Measurements from ENCODE around the gene OR6N1. TPM values are rescaled to one million over a fixed set of nuclear protein-coding genes. Genes with fewer than 3 reads are reported as not detected.

The OR6N1 gene, protein sequence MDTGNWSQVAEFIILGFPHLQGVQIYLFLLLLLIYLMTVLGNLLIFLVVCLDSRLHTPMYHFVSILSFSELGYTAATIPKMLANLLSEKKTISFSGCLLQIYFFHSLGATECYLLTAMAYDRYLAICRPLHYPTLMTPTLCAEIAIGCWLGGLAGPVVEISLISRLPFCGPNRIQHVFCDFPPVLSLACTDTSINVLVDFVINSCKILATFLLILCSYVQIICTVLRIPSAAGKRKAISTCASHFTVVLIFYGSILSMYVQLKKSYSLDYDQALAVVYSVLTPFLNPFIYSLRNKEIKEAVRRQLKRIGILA
- polyA plus RNA-seq (2013, experiment 1 of 2; ENCODE audit: insufficient read length), result not detected
- not detected for polyA plus RNA-seq (2013, experiment 2 of 2; ENCODE audit: insufficient read length)

DNA sequence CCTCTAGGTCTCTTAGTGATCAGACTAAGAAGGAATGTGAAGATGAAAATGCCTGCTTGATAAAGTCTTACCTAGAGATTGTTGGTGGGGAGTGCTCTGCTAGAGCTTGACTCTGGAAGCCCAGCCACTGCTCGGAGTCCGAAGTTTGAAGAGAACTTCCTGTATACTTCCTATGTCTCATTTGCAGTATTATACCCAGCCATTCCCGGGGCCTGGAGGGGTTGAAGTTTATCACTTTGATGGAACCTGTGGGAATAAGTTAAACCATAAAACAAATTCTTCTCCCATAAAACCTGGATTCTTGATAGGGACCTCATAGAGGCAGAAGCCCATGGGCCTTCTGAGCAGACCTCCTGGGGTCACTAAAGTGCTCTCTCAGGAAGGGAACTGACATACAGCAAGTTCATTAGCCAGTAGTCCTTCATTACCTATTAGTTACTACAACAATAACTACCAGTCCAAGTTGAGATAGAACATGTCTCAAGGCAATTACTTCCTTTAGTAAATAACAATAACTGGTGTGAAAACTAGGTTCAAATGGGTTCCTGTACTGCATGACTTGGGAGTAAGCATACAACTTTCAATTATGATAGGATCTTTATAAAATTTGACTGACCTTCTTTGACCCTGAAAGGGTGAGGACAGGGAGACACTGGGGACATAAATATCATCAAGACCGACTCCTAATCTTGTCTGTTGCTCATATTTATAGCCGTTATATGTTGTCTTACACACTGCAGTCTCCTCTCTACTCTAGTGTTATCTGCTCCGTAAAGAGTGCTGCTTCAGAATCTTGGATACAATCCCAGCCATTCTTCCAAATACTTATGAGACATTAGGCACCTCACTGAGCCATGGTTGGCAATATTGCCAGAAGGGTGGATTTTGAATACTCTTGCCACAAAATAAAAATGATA, at the start of gene OR6N1:
Gene OR6N1, minus strand, starts transcription at position 246 of the 917 bp plus-strand sequence. CDS start 5,513 bp downstream, outside the sequence.
- DNase-seq, result no peak

- DNase-seq, result no peak
Observed at GRCh38 chr1:158821723-158822122, 49.7 kb upstream of the OR6N1 start.

- DNase-seq, result no peak
Observed at GRCh38 chr1:158819461-158820443, 47.8 kb upstream of the OR6N1 start.

- no peak for DNase-seq
Observed at GRCh38 chr1:158818975-158819431, 47.0 kb upstream of the OR6N1 start.

DNA sequence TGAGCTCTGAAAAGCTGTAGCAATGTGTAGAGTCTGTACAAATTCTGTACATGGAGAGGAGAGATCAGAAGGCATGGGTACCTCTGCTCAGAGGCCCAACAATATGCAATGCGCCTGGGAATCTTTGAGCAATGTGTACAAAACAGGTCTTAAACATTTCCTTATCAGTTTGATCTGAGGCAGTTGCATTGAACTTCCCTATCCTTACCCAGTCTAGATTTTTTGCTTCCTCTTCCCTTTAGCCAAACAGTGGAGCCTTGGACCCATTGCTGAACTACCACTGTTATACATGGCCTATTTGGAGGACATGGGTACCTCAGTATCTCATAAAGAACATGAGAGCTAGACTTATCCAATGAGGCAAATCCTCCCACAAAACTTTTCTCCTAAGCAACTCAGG, 46.6 kb upstream of the OR6N1 start:
- no peak for DNase-seq

DNA sequence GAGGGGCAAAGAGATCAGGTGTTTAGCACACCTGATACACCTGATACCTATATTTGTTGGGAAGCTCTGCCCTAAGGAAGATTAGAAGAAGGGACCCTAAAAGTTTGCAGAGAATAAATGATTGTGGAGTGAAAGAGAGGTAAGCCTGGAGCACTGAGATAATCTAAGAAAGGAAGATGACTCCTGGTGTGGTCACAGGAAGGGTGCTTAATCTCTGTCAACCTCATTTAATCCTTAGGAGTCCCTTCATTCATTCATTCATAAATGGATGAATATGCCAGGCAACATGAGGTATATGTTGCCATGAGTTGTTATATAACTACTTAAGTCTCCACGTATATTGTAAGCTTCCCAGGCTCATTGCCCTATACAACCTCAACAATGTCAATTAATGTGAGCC, 43.0 kb upstream of the OR6N1 start:
- no peak for DNase-seq

GRCh38 chr1:158813164-158813563, 41.2 kb upstream of the OR6N1 start:
- no peak for DNase-seq

DNA sequence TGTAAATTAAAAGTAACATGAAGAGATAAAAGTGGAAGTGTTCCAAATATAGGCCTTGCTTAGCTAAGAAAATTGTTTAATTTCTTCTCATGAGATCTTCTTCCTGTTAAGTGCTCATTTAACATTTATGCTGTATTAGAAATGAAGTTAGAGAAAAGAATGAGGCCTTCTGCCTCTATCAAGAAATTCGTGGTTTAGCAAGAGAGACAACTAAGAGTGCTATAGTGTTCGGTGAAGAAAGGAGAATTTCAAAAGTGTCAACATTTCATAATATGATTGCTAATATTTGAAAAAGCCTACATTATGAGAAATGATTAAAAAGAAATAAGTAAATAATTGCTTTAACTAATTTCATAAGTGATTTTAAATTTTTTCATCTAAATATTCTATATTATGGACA, 40.3 kb upstream of the OR6N1 start:
- DNase-seq, result no peak

GRCh38 chr1:158810311-158810710, 38.3 kb upstream of the OR6N1 start:
- DNase-seq, result no peak

- DNase-seq, result no peak
Observed at GRCh38 chr1:158809862-158810261, 37.9 kb upstream of the OR6N1 start.

DNA sequence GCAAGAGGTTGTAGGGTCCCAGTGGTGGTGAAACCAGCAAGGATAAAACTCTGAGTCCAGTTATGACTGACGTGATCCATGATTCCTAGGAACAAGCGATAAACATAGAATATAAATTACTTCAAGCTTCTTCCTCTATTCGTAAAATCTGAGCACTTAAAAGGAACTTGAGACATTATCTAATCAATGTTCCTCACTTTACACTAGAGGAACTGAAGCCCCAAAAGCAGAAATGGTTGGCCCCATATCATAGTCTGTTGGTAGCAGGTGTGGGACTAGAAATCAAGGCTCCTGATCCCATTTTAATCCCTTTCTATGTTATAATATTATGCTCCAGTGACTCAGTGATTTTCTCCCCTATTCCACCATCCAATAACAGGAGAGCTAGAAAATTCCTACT, 37.3 kb upstream of the OR6N1 start:
- no peak for DNase-seq

- DNase-seq, result no peak
Observed at GRCh38 chr1:158806916-158807536, 35.0 kb upstream of the OR6N1 start.

DNA sequence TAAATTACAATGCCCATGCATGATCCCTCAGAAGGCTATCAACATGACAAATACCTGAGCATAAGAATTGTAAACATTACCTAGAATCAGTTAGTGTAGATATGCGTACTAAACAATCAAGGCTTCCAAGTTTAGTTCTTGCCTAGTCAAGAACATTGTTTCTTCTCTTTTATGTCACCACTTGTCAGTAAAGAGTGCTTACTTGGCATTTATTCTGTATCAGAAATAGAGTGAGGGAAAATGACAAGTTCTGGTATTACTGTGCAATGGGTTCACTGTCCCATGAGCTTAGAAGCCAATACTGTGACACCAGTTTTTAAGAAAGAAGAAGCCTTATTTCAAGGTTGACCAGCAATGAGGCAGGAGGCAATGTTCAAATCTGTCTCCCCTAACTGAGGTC, 31.7 kb upstream of the OR6N1 start:
- DNase-seq, result no peak

DNA sequence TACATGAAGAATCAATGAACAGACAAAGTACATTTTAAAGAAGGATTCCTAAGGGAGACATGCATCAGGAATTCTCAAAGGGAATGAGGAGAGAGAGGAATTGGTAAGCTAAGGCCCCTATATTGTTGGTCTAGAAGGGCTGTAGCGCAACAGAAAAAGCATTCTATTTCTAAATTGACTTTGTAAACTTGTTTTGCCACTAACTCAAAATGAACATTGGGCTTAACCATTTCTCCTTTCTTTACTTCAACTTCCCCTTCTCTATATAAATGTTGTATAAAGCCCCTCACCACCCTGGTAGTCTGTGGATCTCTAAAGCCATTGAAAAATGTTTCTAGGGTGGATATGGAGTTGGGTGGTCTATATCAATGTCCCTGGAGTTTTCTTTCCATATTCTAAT, 29.4 kb upstream of the OR6N1 start:
- DNase-seq, result no peak

DNA sequence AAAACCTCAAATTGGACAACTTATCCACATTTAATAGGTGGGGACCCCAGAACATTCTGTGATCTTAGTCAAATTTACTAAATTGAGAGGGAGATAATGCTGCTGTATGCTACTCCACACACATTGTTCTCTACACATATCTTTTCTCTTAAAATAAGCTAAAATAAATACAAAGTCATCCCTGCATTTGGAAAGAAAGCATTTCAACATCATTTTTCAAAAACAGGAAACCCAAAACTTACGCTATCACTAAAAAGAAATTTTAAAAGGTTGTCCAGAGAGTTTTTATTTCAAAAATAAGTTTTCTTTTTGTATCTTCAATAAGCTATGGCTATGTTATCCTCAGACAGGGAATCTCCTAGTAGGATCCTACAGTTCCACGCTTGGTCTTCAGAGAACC, 28.5 kb upstream of the OR6N1 start:
- no peak for DNase-seq

- DNase-seq, result no peak
Observed at GRCh38 chr1:158799689-158800088, 27.7 kb upstream of the OR6N1 start.

GRCh38 chr1:158798531-158798930, 26.5 kb upstream of the OR6N1 start:
- no peak for DNase-seq

GRCh38 chr1:158794247-158794646, 22.3 kb upstream of the OR6N1 start:
- DNase-seq, result no peak

DNA sequence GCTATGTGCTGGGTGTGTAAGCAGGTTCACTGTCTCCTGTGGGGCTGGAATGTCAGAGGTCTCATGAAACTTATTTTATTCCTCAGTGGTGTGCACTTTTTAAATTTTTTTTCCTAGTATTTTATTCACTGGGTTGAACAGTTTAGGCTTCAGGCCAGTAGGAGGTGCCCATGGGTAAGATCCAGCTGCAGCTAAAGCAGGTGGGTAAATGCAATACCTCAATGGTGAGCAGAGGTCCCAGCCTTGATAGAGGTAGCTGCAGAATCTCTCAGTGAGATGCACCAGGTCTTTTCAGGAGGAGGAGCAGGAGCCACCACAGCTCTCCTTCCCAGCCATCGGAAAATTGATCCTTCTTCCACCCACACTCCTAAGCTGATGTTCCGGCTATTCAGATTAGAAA, 21.6 kb upstream of the OR6N1 start:
- no peak for DNase-seq

DNA sequence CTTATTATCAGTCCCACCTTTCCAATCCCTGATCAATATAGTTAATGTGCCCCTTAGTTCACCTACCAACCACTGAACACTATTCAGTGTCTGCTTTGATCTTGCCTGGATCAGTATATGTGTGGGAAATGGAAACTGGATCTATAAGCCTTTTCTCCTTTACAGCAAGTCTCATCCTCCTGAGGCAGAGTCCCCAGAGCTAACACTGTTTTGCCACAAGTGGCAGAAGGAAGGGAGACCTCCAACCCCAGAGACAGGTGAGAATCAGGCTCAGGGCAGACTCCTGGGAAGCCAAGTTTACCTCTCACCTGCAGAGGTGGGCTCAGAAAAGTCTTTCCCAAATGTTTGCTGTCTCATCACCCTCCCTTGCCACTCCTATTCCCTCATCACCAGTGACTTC, 9.1 kb upstream of the OR6N1 start, which contains the start of gene OR6N2:
Gene OR6N2, minus strand, starts transcription at position 101 of the 400 bp plus-strand sequence. CDS start 3,569 bp downstream, outside the sequence.
- no peak for DNase-seq

DNA sequence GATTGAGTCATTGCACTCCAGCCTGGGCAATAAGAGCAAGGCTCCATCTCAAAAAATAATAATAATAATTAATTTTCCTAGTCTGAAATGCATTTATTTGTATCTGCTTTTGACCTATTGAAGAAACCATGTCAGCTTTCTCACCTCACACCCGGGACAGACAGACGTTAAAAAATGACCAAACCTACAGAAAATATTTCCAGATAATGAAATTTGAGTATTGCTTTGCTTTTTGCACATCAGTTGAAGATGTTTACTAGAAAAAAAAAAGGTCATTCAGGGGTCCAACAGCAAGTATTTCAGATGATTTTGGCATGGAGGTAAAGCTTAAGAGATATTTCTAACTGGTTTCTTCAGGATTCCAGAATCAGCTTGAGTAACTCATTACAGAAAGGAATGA, 17.6 kb downstream of the OR6N1 start, which contains the start of gene OR6K6:
Gene OR6K6, plus strand, starts transcription at position 301 of the 400 bp plus-strand sequence. CDS start 168 bp downstream, outside the sequence.
- DNase-seq, result no peak
